ENCODE measurements around the gene SLC7A5. TPM values are rescaled to one million over a fixed set of nuclear protein-coding genes. Genes with fewer than 3 reads are reported as not detected.

Gene SLC7A5
- polyA plus RNA-seq, 1 donor from 2014 or later = 3.9 TPM

DNA sequence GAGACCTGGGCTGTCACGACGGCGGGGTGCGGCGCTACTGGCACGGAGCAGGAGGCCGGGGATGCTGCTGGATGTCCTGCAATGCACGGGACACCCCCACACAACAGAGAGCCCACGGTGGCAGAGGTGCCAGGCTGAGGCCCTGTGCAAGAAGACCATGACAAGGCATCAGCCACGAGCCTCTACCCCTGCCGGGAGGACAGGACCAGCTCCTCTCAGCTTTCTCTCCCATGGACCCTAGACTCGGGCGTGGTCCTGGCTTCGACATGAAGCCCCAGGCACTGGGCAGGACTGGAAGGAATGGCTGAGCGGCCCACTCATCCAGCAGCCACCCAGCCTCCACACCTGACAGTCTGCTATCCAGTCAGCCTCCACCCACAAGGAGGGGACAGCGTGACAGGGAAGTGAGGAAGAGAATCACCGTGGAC lies 25.6 kb downstream of the SLC7A5 start:
- TF ChIP-seq, protein P1, sequence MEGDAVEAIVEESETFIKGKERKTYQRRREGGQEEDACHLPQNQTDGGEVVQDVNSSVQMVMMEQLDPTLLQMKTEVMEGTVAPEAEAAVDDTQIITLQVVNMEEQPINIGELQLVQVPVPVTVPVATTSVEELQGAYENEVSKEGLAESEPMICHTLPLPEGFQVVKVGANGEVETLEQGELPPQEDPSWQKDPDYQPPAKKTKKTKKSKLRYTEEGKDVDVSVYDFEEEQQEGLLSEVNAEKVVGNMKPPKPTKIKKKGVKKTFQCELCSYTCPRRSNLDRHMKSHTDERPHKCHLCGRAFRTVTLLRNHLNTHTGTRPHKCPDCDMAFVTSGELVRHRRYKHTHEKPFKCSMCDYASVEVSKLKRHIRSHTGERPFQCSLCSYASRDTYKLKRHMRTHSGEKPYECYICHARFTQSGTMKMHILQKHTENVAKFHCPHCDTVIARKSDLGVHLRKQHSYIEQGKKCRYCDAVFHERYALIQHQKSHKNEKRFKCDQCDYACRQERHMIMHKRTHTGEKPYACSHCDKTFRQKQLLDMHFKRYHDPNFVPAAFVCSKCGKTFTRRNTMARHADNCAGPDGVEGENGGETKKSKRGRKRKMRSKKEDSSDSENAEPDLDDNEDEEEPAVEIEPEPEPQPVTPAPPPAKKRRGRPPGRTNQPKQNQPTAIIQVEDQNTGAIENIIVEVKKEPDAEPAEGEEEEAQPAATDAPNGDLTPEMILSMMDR (IDR thresholded peaks at IDR 0.05; ENCODE audit: poor library complexity, severe bottlenecking) = no peak
- no peak for TF ChIP-seq RAD21 (conservative IDR thresholded peaks at IDR 0.05)
- Histone ChIP-seq H2AFZ (ENCODE audit: low read depth, low read length) (no peak overlapping the region), H3K4me2 (ENCODE audit: low read length) (no peak overlapping the region), H3K27me3 (ENCODE audit: insufficient read depth, low read depth, low read length) (no peaks in the 10 kb centered on the region), H3K4me3 (ENCODE audit: low read length) (no peak overlapping the region), H3K79me2 (replicated peaks; ENCODE audit: insufficient read depth, low read length) (no peaks in the 10 kb centered on the region), H3K9me3 (ENCODE audit: low read length) (no peaks in the 10 kb centered on the region), H3K36me3 (ENCODE audit: insufficient read depth, low read length) (no peaks in the 10 kb centered on the region), H3K9ac (ENCODE audit: low read length) (no peak overlapping the region), H3K27ac (ENCODE audit: low read length) (no peak overlapping the region), H3K9me2 (ENCODE audit: insufficient read depth, low read length) (no peaks in the 10 kb centered on the region), H4K20me1 (ENCODE audit: insufficient read depth) (no peaks in the 10 kb centered on the region), H3F3A (ENCODE audit: insufficient read depth, low read length, poor library complexity, severe bottlenecking) (no peaks in the 10 kb centered on the region)

DNA sequence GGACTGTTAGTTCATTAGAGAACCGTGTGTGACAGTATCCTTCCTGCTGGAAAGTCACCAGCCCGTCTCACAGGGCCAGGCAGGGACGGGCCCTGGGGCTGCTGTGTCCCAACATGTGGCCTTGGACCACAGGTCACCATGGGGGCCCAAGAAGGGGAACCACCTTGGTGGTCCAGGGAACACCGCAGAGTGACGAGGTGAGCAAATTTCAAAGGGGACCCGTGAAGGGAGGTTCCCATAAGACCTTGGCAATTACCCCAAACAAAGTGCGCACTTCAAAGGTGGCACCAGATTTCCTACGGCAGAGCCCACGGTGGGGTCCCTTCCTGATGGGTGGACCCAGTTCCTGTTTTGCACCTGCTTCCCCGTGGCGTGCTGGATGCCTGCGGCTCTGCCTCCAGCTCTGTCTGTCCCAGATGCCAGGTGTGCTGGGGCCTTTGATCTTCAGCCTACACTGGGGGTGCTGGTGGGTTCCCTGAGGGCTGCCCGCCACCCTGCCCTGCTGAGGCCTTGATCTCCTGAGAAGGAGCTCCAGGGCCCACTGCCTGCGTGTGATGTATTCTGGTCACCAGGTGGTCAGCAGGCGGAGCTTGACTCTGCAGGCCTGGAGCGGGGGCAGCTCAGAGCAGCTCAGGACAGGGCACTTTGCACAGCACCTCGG lies 27.0 kb downstream of the SLC7A5 start:
- H3F3A ChIP-seq (ENCODE audit: insufficient read depth, low read length, poor library complexity, severe bottlenecking) = no peaks in the 10 kb centered on the region

DNA sequence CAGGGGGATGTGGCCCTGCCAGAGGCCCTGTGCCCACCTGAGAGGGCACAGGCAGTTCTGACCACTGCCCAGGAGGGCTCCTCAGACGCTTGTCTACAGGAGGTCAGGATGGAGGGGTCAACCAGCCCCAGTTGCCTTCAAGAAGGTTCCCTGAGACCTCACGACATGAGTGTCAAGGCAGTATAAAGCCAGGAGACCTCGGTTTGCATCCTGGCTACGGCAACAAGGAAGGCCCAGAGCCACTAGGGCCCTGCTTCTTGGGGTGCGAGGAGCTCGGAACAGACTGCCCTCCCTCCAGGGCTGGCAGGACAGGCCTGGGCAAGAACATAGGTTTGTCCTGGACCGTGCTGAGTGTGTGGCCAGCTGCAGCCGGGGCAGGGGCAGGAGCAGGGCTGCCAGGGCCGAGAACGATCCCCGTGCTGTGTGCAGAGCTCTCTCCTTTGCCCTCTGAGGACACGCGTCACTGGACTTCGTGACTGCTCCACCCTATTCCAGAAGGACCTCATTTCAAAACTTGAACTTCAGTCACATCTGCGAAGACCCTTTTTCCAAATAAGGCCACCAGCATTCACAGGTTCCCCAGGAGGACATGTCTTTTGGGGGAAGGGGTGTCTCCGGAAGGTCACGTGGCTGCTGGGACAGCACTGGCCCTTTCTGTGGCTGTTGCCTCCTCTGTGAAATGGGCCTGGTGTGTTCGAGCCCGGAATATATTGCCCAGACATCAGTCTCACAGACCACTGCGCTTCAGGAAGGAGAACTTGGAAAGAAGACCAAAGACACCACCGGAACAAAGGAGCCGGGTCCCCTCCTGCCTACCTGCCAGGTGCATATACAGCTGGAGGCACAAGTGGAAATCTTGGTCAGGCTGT lies 27.7 kb downstream of the SLC7A5 start:
- no peaks in the 10 kb centered on the region for H3K9me3 ChIP-seq (ENCODE audit: low read length)
- H3K27me3 ChIP-seq (ENCODE audit: insufficient read depth, low read depth, low read length) = no peaks in the 10 kb centered on the region
- H3K9ac ChIP-seq (ENCODE audit: low read length) = no peak overlapping the region
- H2AFZ ChIP-seq (ENCODE audit: low read depth, low read length) = no peak overlapping the region
- H4K20me1 ChIP-seq (ENCODE audit: insufficient read depth) = no peaks in the 10 kb centered on the region
- no peaks in the 10 kb centered on the region for H3K9me2 ChIP-seq (ENCODE audit: insufficient read depth, low read length)
- H3F3A ChIP-seq (ENCODE audit: insufficient read depth, low read length, poor library complexity, severe bottlenecking) = no peaks in the 10 kb centered on the region
- H3K4me3 ChIP-seq (ENCODE audit: low read length) = no peak overlapping the region
- H3K4me2 ChIP-seq (ENCODE audit: low read length) = no peak overlapping the region
- H3K36me3 ChIP-seq (ENCODE audit: insufficient read depth, low read length) = no peaks in the 10 kb centered on the region
- H3K79me2 ChIP-seq (replicated peaks; ENCODE audit: insufficient read depth, low read length) = no peaks in the 10 kb centered on the region
- H3K27ac ChIP-seq (ENCODE audit: low read length) = no peak overlapping the region
- TF ChIP-seq SMC3 (conservative IDR thresholded peaks at IDR 0.05; ENCODE audit: poor library complexity) = no peak
- no peak for TF ChIP-seq POLR2AphosphoS5 (IDR thresholded peaks at IDR 0.05)
- TF ChIP-seq EP300 (conservative IDR thresholded peaks at IDR 0.05; ENCODE audit: poor library complexity, severe bottlenecking) = no peak
- TF ChIP-seq MXI1 (conservative IDR thresholded peaks at IDR 0.05; ENCODE audit: poor library complexity, severe bottlenecking) = no peak
- TF ChIP-seq TAF1 (IDR thresholded peaks at IDR 0.05; ENCODE audit: low read depth) = no peak
- TF ChIP-seq, protein P1 (IDR thresholded peaks at IDR 0.05; ENCODE audit: poor library complexity, severe bottlenecking) = no peak
- no peak for TF ChIP-seq RAD21 (conservative IDR thresholded peaks at IDR 0.05)

More for the DNA sequence above, 27.0 kb downstream of the SLC7A5 start:
- Histone ChIP-seq H3K27me3 (ENCODE audit: insufficient read depth, low read depth, low read length) (no peaks in the 10 kb centered on the region), H3K36me3 (ENCODE audit: insufficient read depth, low read length) (no peaks in the 10 kb centered on the region), H2AFZ (ENCODE audit: low read depth, low read length) (no peak overlapping the region), H3K4me3 (ENCODE audit: low read length) (no peak overlapping the region), H3K4me2 (ENCODE audit: low read length) (no peak overlapping the region), H3K9me2 (ENCODE audit: insufficient read depth, low read length) (no peaks in the 10 kb centered on the region), H3K9me3 (ENCODE audit: low read length) (no peaks in the 10 kb centered on the region), H3K27ac (ENCODE audit: low read length) (no peak overlapping the region), H3K9ac (ENCODE audit: low read length) (no peak overlapping the region), H4K20me1 (ENCODE audit: insufficient read depth) (no peaks in the 10 kb centered on the region), H3K79me2 (replicated peaks; ENCODE audit: insufficient read depth, low read length) (no peaks in the 10 kb centered on the region)
- TF ChIP-seq, protein P2, sequence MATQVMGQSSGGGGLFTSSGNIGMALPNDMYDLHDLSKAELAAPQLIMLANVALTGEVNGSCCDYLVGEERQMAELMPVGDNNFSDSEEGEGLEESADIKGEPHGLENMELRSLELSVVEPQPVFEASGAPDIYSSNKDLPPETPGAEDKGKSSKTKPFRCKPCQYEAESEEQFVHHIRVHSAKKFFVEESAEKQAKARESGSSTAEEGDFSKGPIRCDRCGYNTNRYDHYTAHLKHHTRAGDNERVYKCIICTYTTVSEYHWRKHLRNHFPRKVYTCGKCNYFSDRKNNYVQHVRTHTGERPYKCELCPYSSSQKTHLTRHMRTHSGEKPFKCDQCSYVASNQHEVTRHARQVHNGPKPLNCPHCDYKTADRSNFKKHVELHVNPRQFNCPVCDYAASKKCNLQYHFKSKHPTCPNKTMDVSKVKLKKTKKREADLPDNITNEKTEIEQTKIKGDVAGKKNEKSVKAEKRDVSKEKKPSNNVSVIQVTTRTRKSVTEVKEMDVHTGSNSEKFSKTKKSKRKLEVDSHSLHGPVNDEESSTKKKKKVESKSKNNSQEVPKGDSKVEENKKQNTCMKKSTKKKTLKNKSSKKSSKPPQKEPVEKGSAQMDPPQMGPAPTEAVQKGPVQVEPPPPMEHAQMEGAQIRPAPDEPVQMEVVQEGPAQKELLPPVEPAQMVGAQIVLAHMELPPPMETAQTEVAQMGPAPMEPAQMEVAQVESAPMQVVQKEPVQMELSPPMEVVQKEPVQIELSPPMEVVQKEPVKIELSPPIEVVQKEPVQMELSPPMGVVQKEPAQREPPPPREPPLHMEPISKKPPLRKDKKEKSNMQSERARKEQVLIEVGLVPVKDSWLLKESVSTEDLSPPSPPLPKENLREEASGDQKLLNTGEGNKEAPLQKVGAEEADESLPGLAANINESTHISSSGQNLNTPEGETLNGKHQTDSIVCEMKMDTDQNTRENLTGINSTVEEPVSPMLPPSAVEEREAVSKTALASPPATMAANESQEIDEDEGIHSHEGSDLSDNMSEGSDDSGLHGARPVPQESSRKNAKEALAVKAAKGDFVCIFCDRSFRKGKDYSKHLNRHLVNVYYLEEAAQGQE (IDR thresholded peaks at IDR 0.05; ENCODE audit: borderline replicate concordance) = no peak
- no peak for TF ChIP-seq MXI1 (conservative IDR thresholded peaks at IDR 0.05; ENCODE audit: poor library complexity, severe bottlenecking)

Measured in neural cell (in vitro differentiated cells).